GM12878 (cell line): ENCODE results near the gene NOD2.

ENCODE experiments used
- EP300 ChIP-seq, 2 experiments: fragments of 150-350 bp in 1 of 2; IDR thresholded peaks; 2 replicates each; pipeline ENCODE4 v1.6.1; 2011 to 2012; ENCODE audit warnings: low read depth in 2 of 2, low read length in 2 of 2, borderline replicate concordance in 1 of 2, improper control_type of control experiment in 1 of 2, inconsistent platforms in 1 of 2; ENCODE audit not compliant: control insufficient read depth in 1 of 2
- TF ChIP-seq, protein P1 (sequence below), 3 experiments: IDR thresholded peaks in 2 of 3; conservative IDR thresholded peaks in 1 of 3; 2 replicates each; pipeline ENCODE4 v1.5.1; 2011; ENCODE audit warnings: low read depth in 3 of 3, low read length in 3 of 3, mild to moderate bottlenecking in 3 of 3, control low read depth in 2 of 3, moderate library complexity in 2 of 3, inconsistent platforms in 1 of 3, mixed read lengths in 1 of 3; ENCODE audit not compliant: control insufficient read depth in 2 of 3, insufficient read depth in 1 of 3; ENCODE audit errors: extremely low read depth in 1 of 3

DNA sequence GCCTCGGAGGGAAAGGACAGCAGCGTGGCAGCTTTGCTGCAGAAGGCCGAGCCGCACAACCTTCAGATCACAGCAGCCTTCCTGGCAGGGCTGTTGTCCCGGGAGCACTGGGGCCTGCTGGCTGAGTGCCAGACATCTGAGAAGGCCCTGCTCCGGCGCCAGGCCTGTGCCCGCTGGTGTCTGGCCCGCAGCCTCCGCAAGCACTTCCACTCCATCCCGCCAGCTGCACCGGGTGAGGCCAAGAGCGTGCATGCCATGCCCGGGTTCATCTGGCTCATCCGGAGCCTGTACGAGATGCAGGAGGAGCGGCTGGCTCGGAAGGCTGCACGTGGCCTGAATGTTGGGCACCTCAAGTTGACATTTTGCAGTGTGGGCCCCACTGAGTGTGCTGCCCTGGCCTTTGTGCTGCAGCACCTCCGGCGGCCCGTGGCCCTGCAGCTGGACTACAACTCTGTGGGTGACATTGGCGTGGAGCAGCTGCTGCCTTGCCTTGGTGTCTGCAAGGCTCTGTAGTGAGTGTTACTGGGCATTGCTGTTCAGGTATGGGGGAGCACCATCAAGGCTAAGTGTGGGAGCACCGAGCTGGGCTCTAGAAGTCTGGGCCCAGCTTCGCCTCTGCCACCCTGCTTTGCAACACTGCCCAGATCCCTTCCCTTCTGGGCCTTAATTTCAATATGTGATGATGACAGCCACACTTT lies 18.6 kb downstream of the NOD2 start:
- TF ChIP-seq EP300 (IDR thresholded peaks at IDR 0.05; ENCODE audit: borderline replicate concordance in 1 of 2, control insufficient read depth in 1 of 2, low read depth in 2 of 2, low read length in 2 of 2): no peak
- TF ChIP-seq, protein P1, sequence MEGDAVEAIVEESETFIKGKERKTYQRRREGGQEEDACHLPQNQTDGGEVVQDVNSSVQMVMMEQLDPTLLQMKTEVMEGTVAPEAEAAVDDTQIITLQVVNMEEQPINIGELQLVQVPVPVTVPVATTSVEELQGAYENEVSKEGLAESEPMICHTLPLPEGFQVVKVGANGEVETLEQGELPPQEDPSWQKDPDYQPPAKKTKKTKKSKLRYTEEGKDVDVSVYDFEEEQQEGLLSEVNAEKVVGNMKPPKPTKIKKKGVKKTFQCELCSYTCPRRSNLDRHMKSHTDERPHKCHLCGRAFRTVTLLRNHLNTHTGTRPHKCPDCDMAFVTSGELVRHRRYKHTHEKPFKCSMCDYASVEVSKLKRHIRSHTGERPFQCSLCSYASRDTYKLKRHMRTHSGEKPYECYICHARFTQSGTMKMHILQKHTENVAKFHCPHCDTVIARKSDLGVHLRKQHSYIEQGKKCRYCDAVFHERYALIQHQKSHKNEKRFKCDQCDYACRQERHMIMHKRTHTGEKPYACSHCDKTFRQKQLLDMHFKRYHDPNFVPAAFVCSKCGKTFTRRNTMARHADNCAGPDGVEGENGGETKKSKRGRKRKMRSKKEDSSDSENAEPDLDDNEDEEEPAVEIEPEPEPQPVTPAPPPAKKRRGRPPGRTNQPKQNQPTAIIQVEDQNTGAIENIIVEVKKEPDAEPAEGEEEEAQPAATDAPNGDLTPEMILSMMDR (IDR thresholded peaks at IDR 0.05 in 2 of 3, conservative IDR thresholded peaks at IDR 0.05 in 1 of 3; ENCODE audit: control insufficient read depth in 2 of 3, extremely low read depth in 1 of 3, insufficient read depth in 1 of 3, low read depth in 3 of 3, low read length in 3 of 3): no peak
